ENCODE measurements around the gene PDGFB. TPM values are rescaled to one million over a fixed set of nuclear protein-coding genes. Genes with fewer than 3 reads are reported as not detected.

The PDGFB gene
- total and polyA plus RNA-seq, 2 of the 4 experiments (the other 2 are of a cell fraction), result 0.07 TPM; not detected in 1

DNA sequence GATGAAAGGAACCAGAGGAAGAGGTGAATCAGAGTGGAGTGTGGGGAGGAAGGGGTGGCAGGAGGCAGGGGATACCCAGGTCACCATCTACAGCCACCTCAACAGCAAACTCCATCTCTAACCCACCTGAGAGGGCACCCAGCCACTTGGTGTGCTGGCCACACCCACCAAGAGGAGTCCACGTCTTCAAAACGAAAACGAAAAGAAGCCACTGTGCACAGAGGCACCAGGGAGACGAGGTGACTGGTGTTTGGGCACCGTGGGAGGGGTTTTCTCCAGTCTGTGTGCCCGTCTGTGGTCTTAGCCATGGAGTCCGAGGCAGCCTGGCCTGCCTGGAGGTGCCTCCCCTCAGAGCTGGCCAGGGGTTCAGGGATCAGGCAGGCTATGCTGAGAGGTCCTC, 20.2 kb downstream of the PDGFB start:
- Histone ChIP-seq H4K91ac (ENCODE audit: insufficient read depth, low read depth, low read length) (no peak overlapping the region), H3K56ac (ENCODE audit: extremely low read depth, insufficient read depth, low read length) (no peak overlapping the region), H2BK20ac (ENCODE audit: low read depth, low read length) (no peak overlapping the region), H3K27me3 (ENCODE audit: control insufficient read depth, insufficient read depth, low read length) (peaks cover 1% of the 10 kb centered on the region; the same call in 1 of the 2 replicates), H3K4me3 (ENCODE audit: insufficient read depth, low read depth, low read length) (no peak overlapping the region), H3K23ac (ENCODE audit: low read depth, low read length) (no peak overlapping the region), H4K8ac (ENCODE audit: low read depth in 2 of 2, low read length in 2 of 2) (no peak overlapping the region), H3K27ac (ENCODE audit: insufficient read depth, low read length) (no peak overlapping the region), H4K5ac (ENCODE audit: low read depth, low read length) (no peak overlapping the region), H3K9me1 (ENCODE audit: insufficient read depth, low read length) (0 out of 2 replicates have a peak, but pooled peaks cover 2% of the 10 kb centered on the region), H3K4ac (ENCODE audit: low read depth, low read length) (no peak overlapping the region), H2AFZ (replicated peaks; ENCODE audit: low read length, poor library complexity) (peak overlapping the region; percentile 33), H3K18ac (ENCODE audit: low read depth, low read length) (no peak overlapping the region), H2BK5ac (ENCODE audit: low read depth, low read length, poor library complexity, severe bottlenecking) (no peak overlapping the region), H3K14ac (replicated peaks; ENCODE audit: low read depth, low read length) (no peak overlapping the region), H2BK15ac (ENCODE audit: low read depth, low read length) (no peak overlapping the region), H3K9ac (ENCODE audit: low read depth, low read length) (no peak overlapping the region), H3K36me3 (ENCODE audit: control insufficient read depth, insufficient read depth, low read length) (no peaks in the 10 kb centered on the region), H3K4me2 (ENCODE audit: low read depth, low read length) (no peak overlapping the region), H3K9me3 (ENCODE audit: control insufficient read depth, insufficient read depth, low read length) (peaks cover 5% of the 10 kb centered on the region; the same call in 1 of the 2 replicates), H2BK120ac (ENCODE audit: low read depth, low read length) (no peak overlapping the region), H3K79me1 (ENCODE audit: low read depth in 1 of 2, low read length in 2 of 2) (no peaks in the 10 kb centered on the region), H2AK9ac (replicated peaks; ENCODE audit: low read depth, low read length, poor library complexity) (no peak overlapping the region), H3K4me1 (ENCODE audit: control insufficient read depth, insufficient read depth, low read length) (peaks cover 5% of the 10 kb centered on the region), H2AK5ac (ENCODE audit: low read depth, low read length) (no peak overlapping the region), H4K20me1 (ENCODE audit: insufficient read depth, low read length) (no peaks in the 10 kb centered on the region)
- BruUV-seq (replicated peaks), result no TSS peak
- ATAC-seq (ENCODE audit: low read depth) (no peak), DNase-seq (no peak)
- in situ Hi-C loops (cut with MboI; ENCODE audit: low sequenced_read_pairs), result no loop called here
- dilution Hi-C loops (cut with HindIII; ENCODE audit: low sequenced_read_pairs, unreplicated experiment), result no loop called here
- 81% methylated on average over 6 of the region's 7 CpGs; no CpG with 5 or more reads in 1 of the 2 experiments for WGBS, 2 experiments (ENCODE audit: extremely low coverage in 2 of 2, insufficient read length in 1 of 2)
- ChIA-PET CTCF (no interaction called here), POLR2A (ENCODE audit: unreplicated experiment) (no interaction called here)
- intact Hi-C loops (cut with micrococcal nuclease), result no loop called here
- TF ChIP-seq FOS (IDR thresholded peaks at IDR 0.05; ENCODE audit: low read depth, low read length), result no peak
- TF ChIP-seq MXI1 (IDR thresholded peaks at IDR 0.05; ENCODE audit: borderline replicate concordance, low read depth, low read length), result no peak
- TF ChIP-seq, protein P1, sequence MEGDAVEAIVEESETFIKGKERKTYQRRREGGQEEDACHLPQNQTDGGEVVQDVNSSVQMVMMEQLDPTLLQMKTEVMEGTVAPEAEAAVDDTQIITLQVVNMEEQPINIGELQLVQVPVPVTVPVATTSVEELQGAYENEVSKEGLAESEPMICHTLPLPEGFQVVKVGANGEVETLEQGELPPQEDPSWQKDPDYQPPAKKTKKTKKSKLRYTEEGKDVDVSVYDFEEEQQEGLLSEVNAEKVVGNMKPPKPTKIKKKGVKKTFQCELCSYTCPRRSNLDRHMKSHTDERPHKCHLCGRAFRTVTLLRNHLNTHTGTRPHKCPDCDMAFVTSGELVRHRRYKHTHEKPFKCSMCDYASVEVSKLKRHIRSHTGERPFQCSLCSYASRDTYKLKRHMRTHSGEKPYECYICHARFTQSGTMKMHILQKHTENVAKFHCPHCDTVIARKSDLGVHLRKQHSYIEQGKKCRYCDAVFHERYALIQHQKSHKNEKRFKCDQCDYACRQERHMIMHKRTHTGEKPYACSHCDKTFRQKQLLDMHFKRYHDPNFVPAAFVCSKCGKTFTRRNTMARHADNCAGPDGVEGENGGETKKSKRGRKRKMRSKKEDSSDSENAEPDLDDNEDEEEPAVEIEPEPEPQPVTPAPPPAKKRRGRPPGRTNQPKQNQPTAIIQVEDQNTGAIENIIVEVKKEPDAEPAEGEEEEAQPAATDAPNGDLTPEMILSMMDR (conservative IDR thresholded peaks at IDR 0.05; ENCODE audit: low read depth, low read length), result no peak
- no peak for TF ChIP-seq MAZ (IDR thresholded peaks at IDR 0.05; ENCODE audit: borderline replicate concordance, low read depth, low read length)
- no peak for TF ChIP-seq CEBPB (IDR thresholded peaks at IDR 0.05; ENCODE audit: low read depth, low read length)
- TF ChIP-seq NFE2L2 (IDR thresholded peaks at IDR 0.05; ENCODE audit: low read depth, low read length), result no peak
- no peak for TF ChIP-seq RFX5 (IDR thresholded peaks at IDR 0.05; ENCODE audit: low read depth, low read length)
- TF ChIP-seq, protein P2, sequence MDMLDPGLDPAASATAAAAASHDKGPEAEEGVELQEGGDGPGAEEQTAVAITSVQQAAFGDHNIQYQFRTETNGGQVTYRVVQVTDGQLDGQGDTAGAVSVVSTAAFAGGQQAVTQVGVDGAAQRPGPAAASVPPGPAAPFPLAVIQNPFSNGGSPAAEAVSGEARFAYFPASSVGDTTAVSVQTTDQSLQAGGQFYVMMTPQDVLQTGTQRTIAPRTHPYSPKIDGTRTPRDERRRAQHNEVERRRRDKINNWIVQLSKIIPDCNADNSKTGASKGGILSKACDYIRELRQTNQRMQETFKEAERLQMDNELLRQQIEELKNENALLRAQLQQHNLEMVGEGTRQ (IDR thresholded peaks at IDR 0.05; ENCODE audit: low read depth, low read length), result no peak
- no peak for TF ChIP-seq BHLHE40 (IDR thresholded peaks at IDR 0.05; ENCODE audit: low read depth, low read length)
- no peak for TF ChIP-seq CHD1 (IDR thresholded peaks at IDR 0.05; ENCODE audit: low read depth, low read length)
- no peak for TF ChIP-seq SMC3 (IDR thresholded peaks at IDR 0.05; ENCODE audit: low read depth, low read length)
- TF ChIP-seq, protein P3, sequence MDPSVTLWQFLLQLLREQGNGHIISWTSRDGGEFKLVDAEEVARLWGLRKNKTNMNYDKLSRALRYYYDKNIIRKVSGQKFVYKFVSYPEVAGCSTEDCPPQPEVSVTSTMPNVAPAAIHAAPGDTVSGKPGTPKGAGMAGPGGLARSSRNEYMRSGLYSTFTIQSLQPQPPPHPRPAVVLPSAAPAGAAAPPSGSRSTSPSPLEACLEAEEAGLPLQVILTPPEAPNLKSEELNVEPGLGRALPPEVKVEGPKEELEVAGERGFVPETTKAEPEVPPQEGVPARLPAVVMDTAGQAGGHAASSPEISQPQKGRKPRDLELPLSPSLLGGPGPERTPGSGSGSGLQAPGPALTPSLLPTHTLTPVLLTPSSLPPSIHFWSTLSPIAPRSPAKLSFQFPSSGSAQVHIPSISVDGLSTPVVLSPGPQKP (IDR thresholded peaks at IDR 0.05; ENCODE audit: borderline replicate concordance, low read depth, low read length), result no peak
- no peak for TF ChIP-seq RAD21 (IDR thresholded peaks at IDR 0.05; ENCODE audit: low read length)
- TF ChIP-seq MAFK (IDR thresholded peaks at IDR 0.05; ENCODE audit: low read depth, low read length), result no peak
- TF ChIP-seq POLR2A (IDR thresholded peaks at IDR 0.05; ENCODE audit: low read depth, low read length), result no peak
- no peak for TF ChIP-seq RCOR1 (IDR thresholded peaks at IDR 0.05; ENCODE audit: insufficient replicate concordance, low read length)

Measured in IMR-90 (cell line).